Immature natural killer cell (primary cell): ENCODE data around the gene KITLG. TPM values are rescaled to one million over a fixed set of nuclear protein-coding genes. Genes with fewer than 3 reads are reported as not detected.
"Not testable (repeated sequence)": the region's sequence is repeated elsewhere in the genome, so short reads cannot be mapped to it uniquely, and the experiment has no call there.

Source experiments
- DNase-seq, 3 donors: peaks; one replicate each; pipeline ENCODE4 v3.0.0; 2022; ENCODE audit warnings: mixed read lengths in 1 of 3
- H3K27ac Mint-ChIP-seq, 6 donors: one replicate each; pipeline ENCODE4 v1.8.0; 2020; ENCODE audit warnings: mixed read lengths in 6 of 6, mild to moderate bottlenecking in 5 of 6, inconsistent platforms in 4 of 6, moderate library complexity in 3 of 6
- H3K27me3 Mint-ChIP-seq, 3 donors: one replicate each; pipeline ENCODE4 v1.8.0; 2020 to 2021; ENCODE audit warnings: low read depth in 3 of 3, mild to moderate bottlenecking in 3 of 3, mixed read lengths in 3 of 3, moderate library complexity in 3 of 3, inconsistent platforms in 1 of 3
- H3K36me3 Mint-ChIP-seq, 3 donors: one replicate each; pipeline ENCODE4 v1.8.0; 2020; ENCODE audit warnings: mixed read lengths in 3 of 3, inconsistent platforms in 2 of 3, mild to moderate bottlenecking in 2 of 3
- H3K4me1 Mint-ChIP-seq, 2 donors: one replicate each; pipeline ENCODE4 v1.8.0; 2020; ENCODE audit warnings: inconsistent platforms in 2 of 2, mild to moderate bottlenecking in 2 of 2, mixed read lengths in 2 of 2, moderate library complexity in 1 of 2
- H3K4me3 Mint-ChIP-seq, 5 donors: one replicate each; pipeline ENCODE4 v1.8.0; 2020; ENCODE audit warnings: mild to moderate bottlenecking in 5 of 5, mixed read lengths in 5 of 5, inconsistent platforms in 3 of 5, moderate library complexity in 3 of 5
- H3K9me3 Mint-ChIP-seq, 6 donors: one replicate each; pipeline ENCODE4 v1.8.0; 2020; ENCODE audit warnings: mild to moderate bottlenecking in 6 of 6, mixed read lengths in 6 of 6, inconsistent platforms in 4 of 6, moderate library complexity in 3 of 6
- polyA plus RNA-seq, 3 donors: library from polyadenylated mRNA; unstranded; fragments of 300-500 nt; fragmentation: Illumina TruSeq; gene quantifications; one replicate each; pipeline ENCODE4 v1.2.3, GENCODE V29; 2021

KITLG gene
- polyA plus RNA-seq, 3 donors from 2014 or later = not detected

DNA sequence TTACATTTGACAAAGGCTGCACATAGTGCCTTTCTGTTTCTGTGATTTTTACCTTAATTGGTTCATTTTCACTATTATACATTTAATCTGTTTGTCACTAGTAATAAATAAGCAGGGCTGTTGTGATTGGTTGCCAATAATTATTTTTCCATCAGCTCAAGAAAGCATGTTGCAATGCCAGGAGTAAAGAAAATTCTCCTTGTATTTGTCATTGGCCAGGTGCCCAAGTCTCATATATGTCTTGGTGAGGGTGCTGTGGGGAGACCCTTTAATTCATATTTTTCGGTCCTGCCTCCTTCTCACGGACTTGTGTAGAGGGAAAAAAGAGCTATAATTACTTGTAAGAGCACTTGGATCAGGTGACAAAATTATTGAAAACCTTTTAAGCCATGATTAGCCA, 108.0 kb downstream of the KITLG start:
- no peaks in the 10 kb centered on the region for H3K36me3 Mint-ChIP-seq
- H3K27ac Mint-ChIP-seq = no peak overlapping the region
- no peak overlapping the region for H3K4me3 Mint-ChIP-seq
- H3K9me3 Mint-ChIP-seq = peaks cover 2 to 19% (median 15%) of the 10 kb centered on the region in 6 donors
- no peaks in the 10 kb centered on the region for H3K4me1 Mint-ChIP-seq
- no peak for DNase-seq
- peaks cover 0 to 3% (median 0%) of the 10 kb centered on the region in 3 donors for H3K27me3 Mint-ChIP-seq

- Mint-ChIP-seq H3K27ac (no peak overlapping the region), H3K36me3 (no peaks in the 10 kb centered on the region), H3K4me1 (no peaks in the 10 kb centered on the region), H3K9me3 (peaks cover 2 to 20% (median 15%) of the 10 kb centered on the region in 6 donors), H3K27me3 (peaks cover 0 to 1% (median 0%) of the 10 kb centered on the region in 3 donors), H3K4me3 (no peak overlapping the region)
- DNase-seq = no peak
Observed at GRCh38 chr12:88471331-88472045, 108.8 kb downstream of the KITLG start.

DNA sequence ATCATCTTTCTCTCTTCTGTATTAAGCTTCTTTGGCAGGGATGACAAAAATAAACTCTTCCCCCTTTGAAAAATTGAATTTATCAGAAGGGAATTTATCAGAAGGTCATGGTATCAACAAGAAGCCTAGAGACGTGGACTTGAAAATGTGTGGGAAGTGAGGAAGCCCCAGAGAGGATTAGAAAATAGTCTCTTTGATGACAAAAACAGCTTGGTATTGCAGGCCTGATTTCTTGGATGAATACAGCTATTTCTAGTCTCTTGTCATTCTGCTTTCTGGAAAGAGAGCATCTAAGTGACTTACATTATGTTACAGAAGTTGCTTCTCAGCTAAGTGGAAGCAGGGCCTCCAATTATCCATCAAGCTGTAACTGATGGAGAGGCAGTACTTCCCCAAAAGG, 111.1 kb downstream of the KITLG start:
- peaks cover 0 to 1% (median 0%) of the 10 kb centered on the region in 3 donors for H3K27me3 Mint-ChIP-seq
- no peak overlapping the region for H3K27ac Mint-ChIP-seq
- H3K36me3 Mint-ChIP-seq = no peaks in the 10 kb centered on the region
- H3K4me3 Mint-ChIP-seq = no peak overlapping the region
- H3K9me3 Mint-ChIP-seq = peaks cover 8 to 20% (median 11%) of the 10 kb centered on the region in 6 donors
- DNase-seq = no peak
- no peaks in the 10 kb centered on the region for H3K4me1 Mint-ChIP-seq

DNA sequence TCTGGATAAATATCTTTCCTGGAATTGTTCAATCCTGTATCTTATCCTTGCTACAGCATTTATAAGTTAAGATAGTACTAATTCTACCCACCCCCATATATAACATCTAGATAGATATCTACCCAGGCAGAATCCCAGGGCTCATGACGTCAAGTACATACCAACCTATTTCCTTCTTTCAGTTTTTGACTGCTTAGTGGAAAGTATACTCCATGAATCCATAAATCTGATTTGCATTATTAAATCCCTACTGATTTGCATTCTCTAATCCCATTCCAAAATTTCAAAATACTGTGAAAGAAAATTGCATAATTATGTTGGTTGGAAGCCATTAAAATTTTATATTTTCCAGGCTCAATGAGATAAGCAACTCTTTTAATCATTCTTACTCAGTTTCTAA, 111.7 kb downstream of the KITLG start:
- Mint-ChIP-seq H3K9me3 (peaks cover 8 to 20% (median 13%) of the 10 kb centered on the region in 6 donors), H3K36me3 (no peaks in the 10 kb centered on the region), H3K4me3 (no peak overlapping the region), H3K27me3 (peaks cover 0 to 1% (median 0%) of the 10 kb centered on the region in 3 donors), H3K4me1 (no peaks in the 10 kb centered on the region), H3K27ac (no peak overlapping the region)
- DNase-seq = no peak

DNA sequence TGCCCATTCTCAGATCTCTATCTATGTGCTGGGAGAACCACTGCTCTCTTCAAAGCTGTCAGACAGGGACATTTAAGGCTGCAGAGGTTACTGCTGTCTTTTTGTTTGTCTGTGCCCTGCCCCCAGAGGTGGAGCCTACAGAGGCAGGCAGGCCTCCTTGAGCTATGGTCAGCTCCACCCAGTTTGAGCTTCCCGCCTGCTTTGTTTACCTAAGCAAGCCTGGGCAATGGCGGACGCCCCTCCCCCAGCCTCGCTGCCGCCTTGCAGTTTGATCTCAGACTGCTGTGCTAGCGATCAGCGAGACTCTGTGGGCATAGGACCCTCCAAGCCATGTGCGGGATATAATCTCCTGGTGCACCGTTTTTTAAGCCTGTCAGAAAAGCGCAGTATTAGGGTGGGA, 113.6 kb downstream of the KITLG start:
- H3K4me3 Mint-ChIP-seq, DNase-seq, H3K36me3 Mint-ChIP-seq, H3K27ac Mint-ChIP-seq, H3K4me1 Mint-ChIP-seq, H3K27me3 Mint-ChIP-seq: not testable (repeated sequence)
- H3K9me3 Mint-ChIP-seq = peaks cover 8 to 16% (median 13%) of the 10 kb centered on the region in 6 donors

DNA sequence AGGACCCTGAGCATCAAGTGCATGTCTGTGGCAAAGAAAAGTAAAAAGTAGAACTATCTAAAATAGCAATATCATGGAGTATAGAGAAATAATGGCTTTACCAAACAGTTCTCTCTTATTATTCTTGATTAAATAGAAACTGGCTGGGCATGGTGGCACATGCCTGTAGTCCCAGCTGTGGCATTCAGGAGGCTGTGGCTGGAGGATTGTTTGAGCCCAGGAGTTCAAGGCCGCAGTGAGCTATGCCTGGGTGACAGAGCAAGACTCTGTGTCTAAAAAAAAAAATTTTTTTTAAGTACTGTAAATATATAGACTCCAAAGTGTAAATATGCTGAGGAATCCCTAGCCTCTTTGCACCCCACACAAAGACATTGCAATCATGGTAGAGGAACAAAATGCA, 121.9 kb downstream of the KITLG start:
- no peak overlapping the region for H3K4me3 Mint-ChIP-seq
- no peaks in the 10 kb centered on the region for H3K4me1 Mint-ChIP-seq
- H3K27ac Mint-ChIP-seq = no peak overlapping the region
- H3K9me3 Mint-ChIP-seq = peaks cover 3 to 19% (median 6%) of the 10 kb centered on the region in 6 donors
- no peaks in the 10 kb centered on the region for H3K36me3 Mint-ChIP-seq
- DNase-seq = no peak
- no peaks in the 10 kb centered on the region for H3K27me3 Mint-ChIP-seq

DNA sequence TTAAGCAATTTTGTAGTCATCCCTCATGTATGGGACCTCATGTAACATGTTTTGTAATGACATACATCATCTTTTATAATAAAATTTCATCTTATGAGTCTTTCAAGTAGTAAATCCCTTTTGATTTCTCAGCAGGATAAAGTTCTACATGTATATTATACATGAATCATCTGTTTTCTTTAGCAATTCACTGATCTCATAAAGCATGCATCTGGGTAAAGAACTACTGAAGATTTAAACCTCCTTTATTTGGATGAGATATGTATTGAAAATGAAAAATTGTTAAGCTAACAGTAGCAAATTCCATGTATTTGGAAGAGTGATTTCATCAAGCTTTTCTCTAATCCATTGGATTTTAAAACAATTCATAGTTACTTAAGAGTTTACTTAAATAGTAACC, 126.9 kb downstream of the KITLG start:
- Mint-ChIP-seq H3K9me3 (peaks cover 0 to 19% (median 4%) of the 10 kb centered on the region in 6 donors), H3K4me3 (no peak overlapping the region), H3K4me1 (no peaks in the 10 kb centered on the region), H3K36me3 (no peaks in the 10 kb centered on the region), H3K27me3 (peaks cover 0 to 2% (median 0%) of the 10 kb centered on the region in 3 donors), H3K27ac (no peak overlapping the region)
- DNase-seq = no peak

GRCh38 chr12:88451205-88451604, 129.1 kb downstream of the KITLG start:
- Mint-ChIP-seq H3K36me3 (no peaks in the 10 kb centered on the region), H3K27ac (no peak overlapping the region), H3K9me3 (peaks cover 0 to 12% (median 3%) of the 10 kb centered on the region in 6 donors), H3K4me3 (no peak overlapping the region), H3K27me3 (peaks cover 0 to 3% (median 0%) of the 10 kb centered on the region in 3 donors), H3K4me1 (no peaks in the 10 kb centered on the region)
- DNase-seq = no peak

DNA sequence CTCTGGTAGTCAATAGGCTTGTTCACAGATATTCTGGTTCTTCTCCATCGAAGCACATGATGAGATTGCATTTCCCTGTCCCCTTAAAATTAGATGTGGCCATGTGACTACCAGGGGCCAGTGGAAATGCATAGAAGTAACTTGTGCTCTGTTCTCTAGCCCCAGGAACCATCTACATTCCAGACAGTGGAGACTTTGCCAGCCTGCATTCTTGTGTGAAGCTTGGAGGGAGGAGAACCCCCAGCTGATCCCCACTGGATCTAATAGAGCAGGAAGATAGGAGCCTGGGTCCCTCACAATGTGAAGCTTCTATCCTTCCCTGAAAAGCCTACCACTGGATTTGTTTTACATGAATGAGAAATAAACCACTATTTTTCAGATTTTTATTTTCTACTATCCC, 130.1 kb downstream of the KITLG start:
- no peak for DNase-seq
- Mint-ChIP-seq H3K36me3 (no peaks in the 10 kb centered on the region), H3K4me1 (no peaks in the 10 kb centered on the region), H3K27ac (no peak overlapping the region), H3K9me3 (peaks cover 0 to 12% (median 3%) of the 10 kb centered on the region in 6 donors), H3K4me3 (no peak overlapping the region), H3K27me3 (peaks cover 0 to 3% (median 0%) of the 10 kb centered on the region in 3 donors)

DNA sequence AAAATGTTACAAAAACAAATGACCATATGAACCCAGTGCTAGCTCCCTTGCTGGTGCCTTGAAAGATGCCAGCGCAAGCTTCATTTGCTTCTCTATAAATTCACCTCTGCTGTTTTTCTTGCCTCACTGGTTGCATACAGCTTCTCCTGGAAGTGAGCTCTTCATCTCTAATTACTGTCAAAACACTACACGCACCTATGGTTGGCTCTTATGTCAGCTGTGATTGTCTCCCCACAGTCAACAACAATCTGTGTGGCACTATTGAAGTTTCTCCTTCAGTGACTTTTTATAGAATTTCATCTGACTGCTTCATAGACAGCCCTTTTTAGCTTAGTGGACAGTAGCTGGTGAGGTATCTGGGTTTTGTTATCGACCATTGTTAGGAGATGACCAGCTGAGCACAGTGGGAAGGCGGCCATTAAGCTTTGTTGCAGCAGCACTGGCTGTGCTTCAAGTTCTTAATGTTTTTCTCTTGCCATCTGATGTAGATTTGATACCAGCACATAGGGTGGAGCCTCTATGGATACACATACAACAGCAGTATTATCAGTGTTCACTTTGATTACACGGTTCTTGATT, 131.8 kb downstream of the KITLG start:
- Mint-ChIP-seq H3K4me3 (no peak overlapping the region), H3K27me3 (peaks cover 0 to 3% (median 0%) of the 10 kb centered on the region in 3 donors), H3K4me1 (no peaks in the 10 kb centered on the region), H3K9me3 (peaks cover 0 to 5% (median 0%) of the 10 kb centered on the region in 6 donors), H3K27ac (no peak overlapping the region), H3K36me3 (no peaks in the 10 kb centered on the region)
- no peak for DNase-seq

GRCh38 chr12:88445705-88446394, 134.4 kb downstream of the KITLG start:
- Mint-ChIP-seq H3K27me3 (peaks cover 0 to 3% (median 0%) of the 10 kb centered on the region in 3 donors), H3K36me3 (peaks cover 0 to 3% (median 0%) of the 10 kb centered on the region in 3 donors), H3K4me3 (no peak overlapping the region), H3K9me3 (peaks cover 0 to 5% (median 3%) of the 10 kb centered on the region in 6 donors), H3K4me1 (no peaks in the 10 kb centered on the region), H3K27ac (no peak overlapping the region)
- DNase-seq = no peak

GRCh38 chr12:88444481-88444880, 135.8 kb downstream of the KITLG start:
- Mint-ChIP-seq H3K36me3 (peaks cover 0 to 3% (median 0%) of the 10 kb centered on the region in 3 donors), H3K9me3 (peaks cover 2 to 15% (median 4%) of the 10 kb centered on the region in 6 donors), H3K27me3 (peaks cover 0 to 3% (median 0%) of the 10 kb centered on the region in 3 donors), H3K4me1 (no peaks in the 10 kb centered on the region), H3K4me3 (no peak overlapping the region), H3K27ac (no peak overlapping the region)
- DNase-seq = no peak
